H1 (cell line): Measurements from ENCODE around the gene SLC22A13. TPM values are rescaled to one million over a fixed set of nuclear protein-coding genes. Genes with fewer than 3 reads are reported as not detected.

Experiments used
- CTCF ChIA-PET: fragments of 300-600 bp; sonication (Branson Sonifier 250); formaldehyde crosslinking; loops from one replicate; lab custom pipeline; 2021; ENCODE audit not compliant: partially characterized antibody; lab: Charles Lee
- POLR2A ChIA-PET: fragments of 300-600 bp; sonication (Branson Sonifier 250); formaldehyde crosslinking; loops from one replicate; lab custom pipeline; 2021; ENCODE audit warnings: inconsistent platforms; ENCODE audit not compliant: partially characterized antibody; lab: Charles Lee
- DNase-seq, 2 experiments: peaks; one replicate each; pipeline versions ENCODE4 v3.0.0 to v3.0.0-alpha.2; 2010 to 2022; ENCODE audit warnings: low spot score in 2 of 2, low read depth in 1 of 2, mixed read lengths in 1 of 2
- FAIRE-seq: peaks from 2 replicates; lab custom pipeline; 2011; peaks lifted over from hg19 to GRCh38; lab: Jason Lieb, UNC
- H2AFZ ChIP-seq: 2 replicates; pipeline ENCODE4 v1.8.1; 2012; ENCODE audit warnings: low read length, inconsistent platforms
- H2AK5ac ChIP-seq: 2 replicates; pipeline ENCODE4 v1.6.1; 2013; ENCODE audit warnings: low read depth, low read length
- H2BK120ac ChIP-seq: replicated peaks from 2 replicates; pipeline ENCODE3; 2013; ENCODE audit warnings: low read depth, low read length, inconsistent platforms
- H2BK12ac ChIP-seq: 2 replicates; pipeline ENCODE4 v1.6.1; 2013; ENCODE audit warnings: low read depth, low read length
- H2BK15ac ChIP-seq: 2 replicates; pipeline ENCODE4 v1.6.1; 2013; ENCODE audit warnings: low read length
- H2BK20ac ChIP-seq: 2 replicates; pipeline ENCODE4 v1.6.1; 2013; ENCODE audit warnings: low read length
- H2BK5ac ChIP-seq: 2 replicates; pipeline ENCODE4 v1.6.1; 2013; ENCODE audit warnings: low read depth, low read length
- H3K14ac ChIP-seq: 2 replicates; pipeline ENCODE4 v1.6.1; 2013; ENCODE audit warnings: inconsistent platforms; ENCODE audit not compliant: insufficient read length
- H3K18ac ChIP-seq: 2 replicates; pipeline ENCODE4 v1.6.1; 2013; ENCODE audit warnings: low read length; ENCODE audit errors: extremely low read depth
- H3K23ac ChIP-seq: 2 replicates; pipeline ENCODE4 v1.6.1; 2013; ENCODE audit warnings: inconsistent platforms; ENCODE audit not compliant: insufficient read length
- H3K23me2 ChIP-seq: 2 replicates; pipeline ENCODE4 v1.6.1; 2013; ENCODE audit warnings: low read depth, low read length
- H3K27ac ChIP-seq: 2 replicates; pipeline ENCODE4 v1.6.1; 2011; ENCODE audit warnings: low read depth, low read length, inconsistent platforms
- H3K27me3 ChIP-seq, 4 experiments: replicated peaks in 1 of 4; 1 replicate in 1 of 4; 2 replicates in 3 of 4; pipeline versions ENCODE4 v1.6.1 to v1.8.1; 2011 to 2013; ENCODE audit warnings: low read length in 3 of 4, mild to moderate bottlenecking in 3 of 4, inconsistent platforms in 2 of 4, mixed read lengths in 2 of 4, moderate library complexity in 1 of 4; ENCODE audit not compliant: control insufficient read depth in 3 of 4, insufficient read depth in 3 of 4; ENCODE audit errors: extremely low read depth in 1 of 4
- H3K36me3 ChIP-seq, 4 experiments: 2 replicates each; pipeline versions ENCODE4 v1.6.1 to v1.8.1; 2011 to 2013; ENCODE audit warnings: mild to moderate bottlenecking in 4 of 4, low read length in 3 of 4, moderate library complexity in 2 of 4, control low read depth in 1 of 4, inconsistent platforms in 1 of 4; ENCODE audit not compliant: insufficient read depth in 4 of 4, control insufficient read depth in 2 of 4
- H3K4ac ChIP-seq: replicated peaks from 2 replicates; pipeline ENCODE3; 2013; ENCODE audit warnings: low read length, low read depth, mixed read lengths, inconsistent platforms; ENCODE audit not compliant: insufficient read length
- H3K4me1 ChIP-seq, 4 experiments: replicated peaks in 1 of 4; 1 replicate in 1 of 4; 2 replicates in 3 of 4; pipeline versions ENCODE4 v1.6.1 to v1.8.1; 2011 to 2013; ENCODE audit warnings: low read length in 3 of 4, inconsistent platforms in 2 of 4, mixed read lengths in 1 of 4; ENCODE audit not compliant: insufficient read depth in 4 of 4, control insufficient read depth in 3 of 4
- H3K4me2 ChIP-seq, 2 experiments: 2 replicates each; pipeline versions ENCODE4 v1.6.1 to v1.8.1; 2011 to 2013; ENCODE audit warnings: low read depth in 2 of 2, low read length in 2 of 2, control low read depth in 1 of 2, inconsistent platforms in 1 of 2, mild to moderate bottlenecking in 1 of 2; ENCODE audit not compliant: insufficient read depth in 1 of 2
- H3K4me3 ChIP-seq, 4 experiments: fragments of 200-600, 300-600 bp in 1 of 4; sonication (generic), shearing (Covaris generic), sonication (Bioruptor Twin) in 1 of 4; 2 replicates each; pipeline versions ENCODE4 v1.5.1 to v1.8.1; 2011 to 2016; ENCODE audit warnings: low read length in 4 of 4, low read depth in 3 of 4, control low read depth in 2 of 4, inconsistent platforms in 2 of 4, mild to moderate bottlenecking in 2 of 4, mixed read lengths in 1 of 4, moderate library complexity in 1 of 4; ENCODE audit not compliant: insufficient read depth in 2 of 4; ENCODE audit errors: extremely low read depth in 1 of 4
- H3K56ac ChIP-seq: replicated peaks from 2 replicates; pipeline ENCODE3; 2013; ENCODE audit warnings: low read depth, mild to moderate bottlenecking, mixed read lengths, low read length, inconsistent platforms; ENCODE audit not compliant: insufficient read length
- H3K79me1 ChIP-seq: 2 replicates; pipeline ENCODE4 v1.6.1; 2013; ENCODE audit warnings: low read depth, low read length, control low read depth
- H3K79me2 ChIP-seq, 2 experiments: 2 replicates each; pipeline versions ENCODE4 v1.6.1 to v1.8.1; 2012 to 2013; ENCODE audit warnings: low read length in 2 of 2, mild to moderate bottlenecking in 2 of 2, inconsistent platforms in 1 of 2; ENCODE audit not compliant: insufficient read depth in 2 of 2, control insufficient read depth in 1 of 2
- H3K9ac ChIP-seq, 4 experiments: replicated peaks in 1 of 4; 1 replicate in 1 of 4; 2 replicates in 3 of 4; pipeline versions ENCODE4 v1.6.1 to v1.8.1; 2011 to 2013; ENCODE audit warnings: low read depth in 3 of 4, low read length in 3 of 4, control low read depth in 2 of 4, mild to moderate bottlenecking in 2 of 4, moderate library complexity in 2 of 4, inconsistent platforms in 1 of 4; ENCODE audit errors: extremely low read depth in 1 of 4
- H3K9me3 ChIP-seq, 2 experiments: 2 replicates each; pipeline versions ENCODE4 v1.6.1 to v1.8.1; 2012 to 2013; ENCODE audit warnings: mild to moderate bottlenecking in 2 of 2, moderate library complexity in 2 of 2, control low read depth in 1 of 2, inconsistent platforms in 1 of 2, low read depth in 1 of 2, low read length in 1 of 2, mixed read lengths in 1 of 2; ENCODE audit not compliant: insufficient read depth in 2 of 2
- H4K20me1 ChIP-seq, 2 experiments: replicated peaks in 1 of 2; 2 replicates each; pipeline versions ENCODE3 to v1.8.1; 2011 to 2013; ENCODE audit warnings: inconsistent platforms in 2 of 2, low read length in 2 of 2, mild to moderate bottlenecking in 1 of 2; ENCODE audit not compliant: insufficient read depth in 2 of 2, control insufficient read depth in 1 of 2
- H4K5ac ChIP-seq: 2 replicates; pipeline ENCODE4 v1.6.1; 2013; ENCODE audit warnings: low read length, low read depth, mixed read lengths, inconsistent platforms; ENCODE audit not compliant: insufficient read length
- H4K8ac ChIP-seq: 2 replicates; pipeline ENCODE4 v1.8.0; 2013; ENCODE audit warnings: mild to moderate bottlenecking, moderate library complexity, low read length, inconsistent platforms; ENCODE audit not compliant: insufficient read depth; ENCODE audit errors: extremely low read depth
- H4K91ac ChIP-seq: replicated peaks from 2 replicates; pipeline ENCODE3; 2013; ENCODE audit warnings: low read length, mixed read lengths, inconsistent platforms; ENCODE audit not compliant: insufficient read length
- BACH1 ChIP-seq: IDR thresholded peaks from 2 replicates; pipeline ENCODE4 v1.6.1; 2012; ENCODE audit warnings: low read length, improper control_type of control experiment
- NRF1 ChIP-seq: IDR thresholded peaks from 2 replicates; pipeline ENCODE4 v1.6.1; 2011; ENCODE audit warnings: mild to moderate bottlenecking, low read depth, low read length, improper control_type of control experiment
- WGBS, 2 experiments: shearing (Covaris generic) in 1 of 2; methylation state at CpG; one replicate each; pipeline versions ENCODE4 v1.1.6 to v1.1.7; 2013 to 2015; ENCODE audit warnings: low lambda C conversion rate in 2 of 2, mixed read lengths in 2 of 2, inconsistent platforms in 1 of 2, low coverage in 1 of 2, missing lambda C conversion rate in 1 of 2; ENCODE audit not compliant: insufficient replicate concordance in 2 of 2, insufficient coverage in 1 of 2, insufficient read length in 1 of 2; ENCODE audit errors: extremely low coverage in 1 of 2, missing lambda C conversion rate in 1 of 2; 5-methylcytosine and 5-hydroxymethylcytosine counted together
- polyA plus RNA-seq, 7 experiments: library from polyadenylated mRNA; depleted of rRNA in 3 of 7; stranded (reverse) in 5 of 7; unstranded in 2 of 7; fragments of >200 nt in 5 of 7; fragments of 200-250 nt in 2 of 7; gene quantifications; 1 replicate in 5 of 7; 2 replicates in 1 of 7; 4 replicates in 1 of 7; pipeline versions ENCODE4 v1.2.1 to v1.2.3, GENCODE V29; 2011 to 2013; ENCODE audit warnings: missing spikeins in 2 of 7, mixed read lengths in 2 of 7
- total RNA-seq: library from RNA; stranded (reverse); fragmentation: NEBNext Ultra II Directional; extraction: Animal tissue kit (Norgen Biotek cat#: 25700); gene quantifications from 2 replicates; pipeline ENCODE4 v1.2.1, GENCODE V29; 2021
- TF ChIP-seq, protein P1 (sequence below), 3 experiments: IDR thresholded peaks; 1 replicate in 2 of 3; 2 replicates in 1 of 3; pipeline versions ENCODE4 v1.5.1 to v1.6.1; 2011; ENCODE audit warnings: low read length in 3 of 3, mild to moderate bottlenecking in 3 of 3, inconsistent platforms in 2 of 3, low read depth in 1 of 3, moderate library complexity in 1 of 3; ENCODE audit not compliant: insufficient read depth in 1 of 3; ENCODE audit errors: control extremely low read depth in 1 of 3

The SLC22A13 gene
- total and polyA plus RNA-seq, 2 of the 8 experiments (the other 6 are each of a cell fraction or from before 2014, with no cell fraction given), result 0.05 to 0.41 TPM

GRCh38 chr3:38297947-38298711 lies 32.5 kb downstream of the SLC22A13 start:
- POLR2A ChIA-PET, result interaction anchor here (1.2 kb wide), 2 partner anchors 179 to 198 kb away, joined by 3 to 5 read pairs; partner anchors contain the start of gene EXOG
- Histone ChIP-seq H3K79me2 (no peaks in the 10 kb centered on the region), H2BK15ac (no peak overlapping the region), H3K27ac (no peak overlapping the region), H2BK12ac (no peak overlapping the region), H3K14ac (no peak overlapping the region), H3K56ac (no peak overlapping the region), H3K9me3 (no peaks in the 10 kb centered on the region), H2AK5ac (no peak overlapping the region), H3K79me1 (no peaks in the 10 kb centered on the region), H2BK20ac (no peak overlapping the region), H4K20me1 (no peaks in the 10 kb centered on the region), H3K4ac (no peak overlapping the region), H3K4me2 (no peak overlapping the region), H3K4me3 (no peak overlapping the region), H3K23me2 (no peaks in the 10 kb centered on the region), H3K9ac (no peak overlapping the region), H2AFZ (no peak overlapping the region), H4K5ac (no peak overlapping the region), H4K8ac (no peak overlapping the region), H4K91ac (no peak overlapping the region), H2BK5ac (no peak overlapping the region), H2BK120ac (no peak overlapping the region), H3K36me3 (no peaks in the 10 kb centered on the region), H3K23ac (no peak overlapping the region), H3K18ac (no peak overlapping the region), H3K27me3 (no peaks in the 10 kb centered on the region), H3K4me1 (no peaks in the 10 kb centered on the region)
- CTCF ChIA-PET, result interaction anchor here (0.6 to 4.7 kb wide), 34 partner anchors 9 to 488 kb away, joined by 3 to 41 read pairs (median 4); partner anchors contain the start of genes ACAA1, SLC22A13, SLC22A14 and XYLB
- DNase-seq, result no peak
- 86% methylated on average over 5 of the region's 5 CpGs; no CpG with 5 or more reads in 1 of the 2 experiments for whole genome bisulfite sequencing, 2 experiments
- FAIRE-seq, result no peak
- TF ChIP-seq, protein P1, sequence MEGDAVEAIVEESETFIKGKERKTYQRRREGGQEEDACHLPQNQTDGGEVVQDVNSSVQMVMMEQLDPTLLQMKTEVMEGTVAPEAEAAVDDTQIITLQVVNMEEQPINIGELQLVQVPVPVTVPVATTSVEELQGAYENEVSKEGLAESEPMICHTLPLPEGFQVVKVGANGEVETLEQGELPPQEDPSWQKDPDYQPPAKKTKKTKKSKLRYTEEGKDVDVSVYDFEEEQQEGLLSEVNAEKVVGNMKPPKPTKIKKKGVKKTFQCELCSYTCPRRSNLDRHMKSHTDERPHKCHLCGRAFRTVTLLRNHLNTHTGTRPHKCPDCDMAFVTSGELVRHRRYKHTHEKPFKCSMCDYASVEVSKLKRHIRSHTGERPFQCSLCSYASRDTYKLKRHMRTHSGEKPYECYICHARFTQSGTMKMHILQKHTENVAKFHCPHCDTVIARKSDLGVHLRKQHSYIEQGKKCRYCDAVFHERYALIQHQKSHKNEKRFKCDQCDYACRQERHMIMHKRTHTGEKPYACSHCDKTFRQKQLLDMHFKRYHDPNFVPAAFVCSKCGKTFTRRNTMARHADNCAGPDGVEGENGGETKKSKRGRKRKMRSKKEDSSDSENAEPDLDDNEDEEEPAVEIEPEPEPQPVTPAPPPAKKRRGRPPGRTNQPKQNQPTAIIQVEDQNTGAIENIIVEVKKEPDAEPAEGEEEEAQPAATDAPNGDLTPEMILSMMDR (IDR thresholded peaks at IDR 0.05; ENCODE audit: control extremely low read depth in 1 of 3, insufficient read depth in 1 of 3, low read depth in 1 of 3, low read length in 3 of 3), result peak in 1 of 3 experiments; percentile 29; a peak in 1 of 4 replicates
- TF ChIP-seq BACH1 (no peak), NRF1 (no peak)
